Tibial nerve (tissue), 3 donors: ENCODE results near the gene KRT86.

ENCODE experiments used
- POLR2A ChIP-seq, 2 donors: fragments of 450-650 bp; IDR thresholded peaks; one replicate each; pipeline ENCODE4 v1.6.1; 2017; ENCODE audit warnings: antibody characterized with exemption in 2 of 2, mild to moderate bottlenecking in 2 of 2, moderate library complexity in 2 of 2
- TF ChIP-seq, protein P1 (sequence below), 5 experiments: fragments of 200-600 bp in 3 of 5; fragments of 450-650 bp in 2 of 5; sonication (generic) in 3 of 5; IDR thresholded peaks; one replicate each; pipeline ENCODE4 v1.5.1; 2016 to 2019; ENCODE audit warnings: antibody characterized with exemption in 5 of 5, mild to moderate bottlenecking in 3 of 5, moderate library complexity in 2 of 5

DNA sequence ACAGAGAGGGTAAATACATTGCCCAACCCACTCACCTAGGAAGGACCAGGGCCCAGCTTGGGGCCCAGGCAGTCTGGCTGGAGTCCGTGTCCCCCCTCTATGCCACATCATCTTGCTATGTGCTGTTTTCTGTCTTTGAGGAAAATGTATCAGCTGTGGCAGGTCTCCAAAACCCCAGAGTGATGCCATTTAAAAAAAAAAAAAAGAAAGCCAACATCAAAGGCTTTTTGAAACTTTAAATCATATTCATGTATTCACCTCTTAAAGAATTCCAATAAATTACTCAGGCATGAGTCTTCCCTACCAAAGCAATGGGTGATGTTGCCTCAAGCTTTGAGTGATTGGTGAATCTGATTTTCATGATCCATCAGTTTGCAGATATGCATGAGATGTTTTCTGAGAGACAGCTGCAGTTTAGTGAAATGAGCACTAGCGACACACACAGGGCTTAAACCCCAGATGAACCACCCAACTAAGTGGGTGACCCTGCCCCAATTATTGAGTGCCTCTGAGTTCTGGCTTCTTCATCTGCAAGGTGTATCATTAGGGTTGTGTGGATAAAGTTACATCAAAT, 10.8 kb downstream of the KRT86 start:
- TF ChIP-seq, protein P1, sequence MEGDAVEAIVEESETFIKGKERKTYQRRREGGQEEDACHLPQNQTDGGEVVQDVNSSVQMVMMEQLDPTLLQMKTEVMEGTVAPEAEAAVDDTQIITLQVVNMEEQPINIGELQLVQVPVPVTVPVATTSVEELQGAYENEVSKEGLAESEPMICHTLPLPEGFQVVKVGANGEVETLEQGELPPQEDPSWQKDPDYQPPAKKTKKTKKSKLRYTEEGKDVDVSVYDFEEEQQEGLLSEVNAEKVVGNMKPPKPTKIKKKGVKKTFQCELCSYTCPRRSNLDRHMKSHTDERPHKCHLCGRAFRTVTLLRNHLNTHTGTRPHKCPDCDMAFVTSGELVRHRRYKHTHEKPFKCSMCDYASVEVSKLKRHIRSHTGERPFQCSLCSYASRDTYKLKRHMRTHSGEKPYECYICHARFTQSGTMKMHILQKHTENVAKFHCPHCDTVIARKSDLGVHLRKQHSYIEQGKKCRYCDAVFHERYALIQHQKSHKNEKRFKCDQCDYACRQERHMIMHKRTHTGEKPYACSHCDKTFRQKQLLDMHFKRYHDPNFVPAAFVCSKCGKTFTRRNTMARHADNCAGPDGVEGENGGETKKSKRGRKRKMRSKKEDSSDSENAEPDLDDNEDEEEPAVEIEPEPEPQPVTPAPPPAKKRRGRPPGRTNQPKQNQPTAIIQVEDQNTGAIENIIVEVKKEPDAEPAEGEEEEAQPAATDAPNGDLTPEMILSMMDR (IDR thresholded peaks at IDR 0.05), result no peak
- no peak for TF ChIP-seq POLR2A (IDR thresholded peaks at IDR 0.05)
